BLaER1 (cell line): ENCODE measurements around the gene ODAD3.
"Not testable (repeated sequence)": the region's sequence is repeated elsewhere in the genome, so short reads cannot be mapped to it uniquely, and the experiment has no call there.

ENCODE experiments used
- H3K27ac ChIP-seq: shearing (Covaris generic); formaldehyde crosslinking; 2 replicates; pipeline ENCODE4 v1.8.1; 2022
- H3K27me3 ChIP-seq: shearing (Covaris generic); formaldehyde crosslinking; 2 replicates; pipeline ENCODE4 v1.8.1; 2022
- H3K36me3 ChIP-seq: shearing (Covaris generic); formaldehyde crosslinking; 2 replicates; pipeline ENCODE4 v1.8.1; 2022
- H3K4me1 ChIP-seq: shearing (Covaris generic); formaldehyde crosslinking; 2 replicates; pipeline ENCODE4 v1.8.1; 2022
- H3K4me2 ChIP-seq: shearing (Covaris generic); formaldehyde crosslinking; 2 replicates; pipeline ENCODE4 v1.8.1; 2022
- H3K4me3 ChIP-seq: shearing (Covaris generic); formaldehyde crosslinking; 2 replicates; pipeline ENCODE4 v1.8.1; 2022
- H3K9ac ChIP-seq: shearing (Covaris generic); formaldehyde crosslinking; 2 replicates; pipeline ENCODE4 v1.8.1; 2022
- H3K9me3 ChIP-seq: shearing (Covaris generic); formaldehyde crosslinking; 2 replicates; pipeline ENCODE4 v1.8.1; 2022
- H4K20me1 ChIP-seq: shearing (Covaris generic); formaldehyde crosslinking; 2 replicates; pipeline ENCODE4 v1.8.1; 2022
- Cebpa-rat ChIP-seq: shearing (Covaris generic); IDR thresholded peaks from 2 replicates; pipeline ENCODE4 v1.8.1; 2022

Gene ODAD3

DNA sequence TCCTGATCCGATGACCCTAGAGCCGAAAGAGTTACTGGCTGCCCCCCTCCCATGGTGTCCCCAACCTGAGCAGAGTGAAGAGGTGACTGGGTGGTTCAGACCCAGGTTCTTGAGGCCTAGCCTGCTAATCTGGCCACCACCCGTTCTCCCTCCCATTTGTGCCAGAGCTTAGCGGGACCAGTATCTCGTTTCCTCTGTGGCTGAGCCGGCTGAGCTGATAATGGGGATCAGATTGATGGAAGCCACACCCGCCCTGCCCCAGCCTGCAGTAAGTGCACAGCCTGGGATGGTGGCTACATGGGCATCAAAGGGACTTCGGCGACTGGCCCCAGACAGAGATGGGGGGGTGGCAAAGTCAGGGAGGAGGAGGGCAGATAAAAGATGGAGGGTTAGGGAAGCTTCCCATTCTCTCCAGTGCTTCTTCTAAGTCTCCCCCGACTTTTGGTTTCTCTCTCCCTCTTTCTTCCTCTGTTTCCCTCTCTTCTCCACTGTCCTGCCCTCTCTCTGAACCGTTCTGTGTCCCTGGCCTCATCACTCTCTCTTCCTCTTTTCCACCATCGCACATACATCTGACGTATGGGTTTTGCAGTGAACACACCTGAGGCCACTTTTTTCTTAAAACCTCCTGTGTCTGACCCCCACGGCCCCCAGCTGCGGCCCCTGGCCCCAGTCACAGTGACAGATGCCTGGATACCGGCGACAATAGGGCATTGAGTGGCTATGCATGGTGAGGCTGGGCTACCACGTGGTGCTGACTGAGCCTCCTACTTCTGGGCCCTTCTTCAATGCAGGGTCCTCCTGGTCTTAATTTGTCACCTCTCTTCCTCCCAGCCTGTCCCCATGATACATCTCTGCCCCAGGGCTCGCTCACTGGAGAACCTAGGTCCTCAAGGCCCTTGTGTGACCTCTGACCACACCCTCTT is 43.5 kb upstream of the ODAD3 start:
- peaks cover 16% of the 10 kb centered on the region for H3K27me3 ChIP-seq
- peaks cover 18% of the 10 kb centered on the region for H3K4me1 ChIP-seq
- H3K4me3 ChIP-seq = no peak overlapping the region
- no peak overlapping the region for H3K4me2 ChIP-seq
- H3K9ac ChIP-seq = no peak overlapping the region
- TF ChIP-seq Cebpa-rat = no peak
- no peaks in the 10 kb centered on the region for H4K20me1 ChIP-seq
- no peaks in the 10 kb centered on the region for H3K9me3 ChIP-seq
- no peak overlapping the region for H3K27ac ChIP-seq
- no peaks in the 10 kb centered on the region for H3K36me3 ChIP-seq

DNA sequence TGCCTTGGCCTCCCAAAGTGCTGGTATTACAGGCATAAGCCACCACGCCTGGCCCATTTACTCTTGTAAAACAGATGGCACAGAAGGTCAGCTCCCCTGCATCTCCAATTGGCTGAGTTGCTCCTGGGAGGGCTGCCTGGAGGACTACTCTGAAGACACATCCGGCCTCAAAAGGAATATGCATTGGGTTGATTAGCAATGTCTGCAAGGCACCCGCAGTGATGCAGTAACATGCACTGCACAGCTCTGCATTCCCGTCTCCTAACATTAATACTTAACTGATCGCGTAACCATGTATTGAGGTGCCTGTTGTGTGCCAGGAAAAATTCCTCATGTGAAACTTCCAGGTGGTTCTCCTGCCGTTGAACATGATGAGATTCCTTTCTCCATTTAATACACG is 40.9 kb upstream of the ODAD3 start:
- Histone ChIP-seq H3K36me3 (no peaks in the 10 kb centered on the region), H3K4me1 (no peaks in the 10 kb centered on the region), H4K20me1 (no peaks in the 10 kb centered on the region), H3K27me3 (peaks cover 4% of the 10 kb centered on the region; the same call in 1 of the 2 replicates), H3K27ac (no peak overlapping the region), H3K9ac (no peak overlapping the region), H3K4me2 (no peak overlapping the region), H3K4me3 (no peak overlapping the region), H3K9me3 (no peaks in the 10 kb centered on the region)
- no peak for TF ChIP-seq Cebpa-rat

DNA sequence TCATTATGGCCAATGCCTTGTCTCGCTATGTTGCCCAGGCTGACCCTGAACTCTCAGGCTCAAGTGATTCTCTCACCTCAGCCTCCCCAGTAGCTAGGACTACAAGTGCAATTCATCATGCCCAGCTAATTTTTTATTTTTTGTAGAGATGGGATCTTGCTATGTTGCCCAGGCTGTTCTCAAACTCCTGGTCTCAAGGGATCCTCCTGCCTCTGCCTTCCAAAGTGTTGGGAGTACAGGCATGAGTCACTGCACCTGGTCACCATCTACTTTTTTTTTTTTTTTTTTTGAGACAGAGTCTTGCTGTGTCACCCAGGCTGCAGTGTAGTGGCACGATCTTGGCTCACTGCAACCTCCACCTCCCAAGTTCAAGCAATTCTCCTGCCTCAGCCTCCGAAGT is 40.4 kb upstream of the ODAD3 start:
- not testable (repeated sequence) for H3K27ac ChIP-seq, H3K4me1 ChIP-seq, H3K27me3 ChIP-seq, H3K4me2 ChIP-seq, H3K36me3 ChIP-seq, H3K9me3 ChIP-seq, H3K9ac ChIP-seq, H4K20me1 ChIP-seq, H3K4me3 ChIP-seq

DNA sequence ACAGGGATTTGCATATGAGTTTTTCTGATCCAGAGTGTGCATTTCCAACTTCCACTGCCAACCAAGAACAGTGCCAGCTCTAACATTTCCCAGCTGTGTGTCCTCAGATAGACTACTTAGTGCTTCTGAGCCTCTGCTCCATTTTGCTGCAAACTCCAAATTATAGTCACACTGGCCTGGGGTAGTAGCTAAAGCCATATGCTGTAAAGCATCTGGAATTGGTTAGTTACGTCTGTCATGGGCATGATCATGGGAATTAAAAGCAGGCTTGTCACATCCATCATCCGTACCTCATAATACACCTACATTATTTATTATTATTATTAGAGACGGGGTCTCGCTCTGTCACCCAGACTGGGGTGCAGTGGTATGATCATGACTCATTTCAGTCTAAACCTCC is 38.8 kb upstream of the ODAD3 start:
- H3K4me3 ChIP-seq = no peak overlapping the region
- no peak overlapping the region for H3K4me2 ChIP-seq
- no peaks in the 10 kb centered on the region for H4K20me1 ChIP-seq
- TF ChIP-seq Cebpa-rat = no peak
- H3K9ac ChIP-seq = no peak overlapping the region
- H3K4me1 ChIP-seq = no peaks in the 10 kb centered on the region
- H3K9me3 ChIP-seq = no peaks in the 10 kb centered on the region
- no peaks in the 10 kb centered on the region for H3K27me3 ChIP-seq
- H3K27ac ChIP-seq = no peak overlapping the region
- no peaks in the 10 kb centered on the region for H3K36me3 ChIP-seq

DNA sequence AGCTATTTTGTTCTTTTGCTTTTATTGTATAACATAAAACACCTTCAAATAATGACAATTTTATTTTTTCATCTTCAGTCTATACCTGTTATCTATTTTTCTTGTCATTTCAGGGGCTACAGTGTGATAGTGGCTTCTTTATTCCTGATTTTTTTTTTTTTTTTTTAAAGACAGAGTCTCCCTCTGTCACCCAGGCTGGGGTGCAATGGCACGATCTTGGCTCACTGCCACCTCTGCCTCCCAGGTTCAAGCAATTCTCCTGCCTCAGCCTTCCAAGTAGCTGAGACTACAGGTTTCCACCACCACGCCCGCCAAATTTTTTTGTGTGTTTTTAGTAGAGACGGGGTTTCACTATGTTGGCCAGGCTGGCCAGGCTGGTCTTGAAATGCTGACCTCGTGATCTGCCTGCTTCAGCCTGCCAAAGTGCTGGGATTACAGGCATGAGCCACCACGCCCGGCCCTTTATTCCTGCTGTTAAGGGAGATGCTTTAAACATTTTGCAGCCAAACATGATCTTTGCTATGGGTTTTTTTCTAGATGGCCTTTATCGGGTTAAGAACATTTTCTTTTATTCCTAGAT is 33.4 kb upstream of the ODAD3 start:
- not testable (repeated sequence) for H3K36me3 ChIP-seq, H3K9ac ChIP-seq, H3K4me2 ChIP-seq, H4K20me1 ChIP-seq, H3K27me3 ChIP-seq, H3K27ac ChIP-seq, H3K9me3 ChIP-seq, H3K4me3 ChIP-seq
- H3K4me1 ChIP-seq = peaks cover 12% of the 10 kb centered on the region

DNA sequence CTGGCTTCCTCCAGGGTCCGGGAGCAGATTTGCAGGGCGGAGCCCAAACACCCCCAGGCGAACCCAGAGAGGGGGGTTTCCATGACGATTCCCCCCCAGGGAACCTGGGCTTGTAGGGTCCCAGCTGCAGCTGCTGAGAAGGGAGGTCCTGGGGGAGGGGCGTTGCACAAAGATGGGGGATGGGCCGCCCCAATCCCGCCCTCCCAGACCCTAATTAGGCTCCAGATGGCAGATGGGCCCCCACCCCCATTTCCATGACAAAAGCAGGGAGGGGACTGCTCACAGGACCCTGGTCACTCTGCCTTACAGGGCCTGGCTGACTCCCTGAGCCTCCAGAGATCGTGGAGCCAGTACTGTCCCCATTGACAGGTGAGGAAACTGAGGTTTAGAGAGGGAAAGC is 30.7 kb upstream of the ODAD3 start:
- Histone ChIP-seq H3K36me3 (no peaks in the 10 kb centered on the region), H3K9ac (no peak overlapping the region), H3K4me3 (no peak overlapping the region), H4K20me1 (no peaks in the 10 kb centered on the region), H3K4me2 (peak overlapping the region; percentile 51), H3K4me1 (peaks cover 12% of the 10 kb centered on the region), H3K9me3 (no peaks in the 10 kb centered on the region), H3K27ac (no peak overlapping the region), H3K27me3 (no peaks in the 10 kb centered on the region)
- no peak for TF ChIP-seq Cebpa-rat

DNA sequence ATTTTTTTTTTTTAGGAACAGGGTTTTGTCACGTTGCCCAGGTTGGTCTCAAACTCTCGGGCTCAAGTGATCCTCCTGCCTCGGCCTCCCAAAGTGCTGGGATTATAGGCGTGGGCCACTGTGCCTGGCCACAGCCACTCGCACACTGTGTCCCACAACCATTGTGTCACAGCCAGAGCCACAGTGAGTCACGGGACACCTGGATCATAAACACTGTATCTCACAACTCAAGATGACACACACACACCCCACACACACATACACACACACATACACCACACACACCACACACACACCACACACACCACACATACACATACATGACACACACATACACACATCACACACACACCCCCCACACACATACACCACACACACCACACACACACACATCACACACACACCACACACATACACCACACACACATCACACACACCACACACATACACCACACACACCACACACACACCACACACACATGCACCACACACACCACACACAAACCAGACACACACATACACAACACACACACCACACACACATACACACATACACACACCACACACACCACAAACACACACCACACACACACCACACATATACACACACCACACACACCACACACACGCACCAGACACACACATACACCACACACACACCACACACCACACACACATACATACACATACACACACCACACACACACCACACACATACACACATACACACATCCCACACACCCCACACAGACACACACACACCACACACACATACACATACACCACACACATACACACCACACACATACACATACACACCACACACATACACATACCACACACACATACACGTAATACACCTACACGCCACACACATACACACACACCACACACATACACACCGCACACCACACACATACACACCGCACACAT is 29.7 kb upstream of the ODAD3 start:
- TF ChIP-seq Cebpa-rat = no peak
- Histone ChIP-seq H3K4me2 (0 out of 2 replicates have a peak overlapping the region, but pooled peaks have one; percentile 51), H3K9me3 (no peaks in the 10 kb centered on the region), H3K27ac (no peak overlapping the region), H3K4me3 (no peak overlapping the region), H3K4me1 (peaks cover 12% of the 10 kb centered on the region), H3K27me3 (no peaks in the 10 kb centered on the region), H3K36me3 (no peaks in the 10 kb centered on the region), H4K20me1 (no peaks in the 10 kb centered on the region), H3K9ac (no peak overlapping the region)

DNA sequence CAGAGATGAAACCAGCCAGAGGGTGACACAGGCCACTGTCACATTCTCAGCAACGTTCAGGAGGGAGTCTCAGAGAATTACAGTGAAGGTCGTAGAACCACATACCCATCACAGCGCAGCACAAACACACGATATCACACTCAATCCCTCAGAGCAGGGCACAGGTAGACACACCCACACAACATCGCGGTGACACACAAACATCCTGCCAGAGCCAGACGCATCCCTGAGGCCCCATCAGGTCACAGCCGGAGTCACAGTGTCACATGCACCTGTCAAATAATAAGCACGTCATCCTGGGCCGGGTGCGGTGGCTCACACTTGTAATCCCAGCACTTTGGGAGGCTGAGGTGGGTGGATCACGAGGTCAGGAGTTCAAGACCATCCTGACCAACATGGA is 28.5 kb upstream of the ODAD3 start:
- H3K4me2 ChIP-seq = no peak overlapping the region
- no peaks in the 10 kb centered on the region for H3K9me3 ChIP-seq

DNA sequence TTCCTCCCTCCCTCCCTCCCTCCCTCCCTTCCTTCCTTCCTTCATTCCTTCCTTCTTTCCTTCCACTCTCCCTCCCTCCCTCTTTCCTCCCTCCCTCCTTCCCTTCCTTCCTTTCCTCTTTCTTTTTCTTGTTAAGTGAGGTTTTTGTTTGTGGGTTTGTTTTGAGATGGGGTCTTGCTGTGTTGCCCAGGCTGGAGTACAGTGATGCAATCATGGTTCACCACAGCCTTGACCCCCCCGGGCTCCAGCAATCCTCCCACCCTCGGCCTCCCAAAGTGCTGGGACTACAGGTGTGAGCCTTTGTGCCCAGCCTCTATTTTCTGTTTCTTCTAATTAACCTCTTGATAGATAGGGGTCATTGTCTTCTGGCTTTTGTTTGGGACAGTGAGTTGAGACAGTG is 26.5 kb upstream of the ODAD3 start:
- H3K27ac ChIP-seq = no peak overlapping the region
- no peak for TF ChIP-seq Cebpa-rat

More for the DNA sequence above, 28.5 kb upstream of the ODAD3 start:
- Histone ChIP-seq H4K20me1 (no peaks in the 10 kb centered on the region), H3K4me3 (no peak overlapping the region), H3K27me3 (no peaks in the 10 kb centered on the region), H3K4me1 (peaks cover 12% of the 10 kb centered on the region), H3K36me3 (no peaks in the 10 kb centered on the region), H3K9ac (no peak overlapping the region), H3K27ac (no peak overlapping the region)
- no peak for TF ChIP-seq Cebpa-rat

DNA sequence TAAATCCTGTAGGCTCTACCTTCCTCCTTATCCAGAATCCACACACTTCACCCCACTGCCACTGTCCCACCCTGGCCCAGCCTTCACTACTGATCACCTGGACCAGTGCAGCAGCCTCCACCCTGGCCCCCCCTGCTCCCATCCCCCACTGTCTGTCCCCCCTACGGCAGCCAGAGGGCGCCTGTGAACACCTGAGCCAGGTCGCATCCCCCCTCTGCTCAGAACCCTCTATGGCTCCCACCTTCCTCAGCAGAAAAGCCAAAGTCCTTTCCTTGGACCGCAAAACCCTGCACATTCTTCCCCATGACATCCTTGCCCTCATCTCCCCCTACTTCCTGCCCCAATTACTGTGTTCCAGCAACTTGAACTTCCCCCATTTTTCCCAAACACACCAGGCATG is 25.3 kb upstream of the ODAD3 start:
- H3K9ac ChIP-seq = no peak overlapping the region

More for the DNA sequence above, 26.5 kb upstream of the ODAD3 start:
- H3K9ac ChIP-seq = no peak overlapping the region
- H4K20me1 ChIP-seq = no peaks in the 10 kb centered on the region
- H3K4me2 ChIP-seq = no peak overlapping the region
- peaks cover 12% of the 10 kb centered on the region for H3K4me1 ChIP-seq
- H3K36me3 ChIP-seq = no peaks in the 10 kb centered on the region
- no peaks in the 10 kb centered on the region for H3K27me3 ChIP-seq
- no peaks in the 10 kb centered on the region for H3K9me3 ChIP-seq
- H3K4me3 ChIP-seq = no peak overlapping the region

DNA sequence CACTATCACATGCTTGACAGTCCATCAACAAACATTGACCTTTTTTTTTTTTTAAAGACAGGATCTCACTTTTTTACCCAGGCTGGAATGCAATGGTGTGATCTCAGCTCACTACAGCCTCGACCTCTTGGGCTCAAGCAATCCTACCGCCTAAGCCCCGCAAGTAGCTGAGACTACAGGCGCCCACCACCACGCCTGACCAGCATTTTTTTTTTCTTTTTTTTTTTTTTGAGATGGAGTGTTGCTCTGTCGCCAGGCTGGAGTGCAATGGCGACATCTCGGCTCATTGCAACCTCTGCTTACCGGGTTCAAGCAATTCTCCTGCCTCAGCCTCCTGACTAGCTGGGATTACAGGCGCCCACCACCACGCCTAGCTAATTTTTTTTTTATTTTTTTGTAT is 24.0 kb upstream of the ODAD3 start:
- H3K9me3 ChIP-seq, H3K4me1 ChIP-seq, H4K20me1 ChIP-seq, H3K27ac ChIP-seq, H3K9ac ChIP-seq, H3K4me3 ChIP-seq, H3K36me3 ChIP-seq, H3K27me3 ChIP-seq, H3K4me2 ChIP-seq: not testable (repeated sequence)

More for the DNA sequence above, 25.3 kb upstream of the ODAD3 start:
- H3K4me1 ChIP-seq = peaks cover 5% of the 10 kb centered on the region
- no peak overlapping the region for H3K4me3 ChIP-seq
- no peaks in the 10 kb centered on the region for H3K36me3 ChIP-seq
- TF ChIP-seq Cebpa-rat = no peak
- no peak overlapping the region for H3K27ac ChIP-seq
- H4K20me1 ChIP-seq = no peaks in the 10 kb centered on the region
- H3K4me2 ChIP-seq = no peak overlapping the region
- H3K9me3 ChIP-seq = no peaks in the 10 kb centered on the region
- H3K27me3 ChIP-seq = no peaks in the 10 kb centered on the region
